WTC11 (cell line): ENCODE measurements around the gene RPTOR.

Experiments used
- ATF3 ChIP-seq: sonication (generic); formaldehyde crosslinking; conservative IDR thresholded peaks from 2 replicates; pipeline ENCODE4 v1.8.1; 2022; ENCODE audit warnings: mild to moderate bottlenecking, missing genetic modification reagents
- GRHL2 ChIP-seq: fragments of 250-450 bp; sonication (Bioruptor Pico); IDR thresholded peaks from 2 replicates; pipeline ENCODE4 v1.8.0; 2022; ENCODE audit warnings: mild to moderate bottlenecking, moderate library complexity; ENCODE audit not compliant: insufficient replicate concordance, severe bottlenecking
- MAX ChIP-seq: sonication (generic); formaldehyde crosslinking; IDR thresholded peaks from 2 replicates; pipeline ENCODE4 v1.8.0; 2022; ENCODE audit warnings: mild to moderate bottlenecking, missing genetic modification reagents
- SP1 ChIP-seq: sonication (generic); formaldehyde crosslinking; conservative IDR thresholded peaks from 2 replicates; pipeline ENCODE4 v1.8.1; 2022; ENCODE audit warnings: missing genetic modification reagents
- TF ChIP-seq, protein P1 (sequence below): fragments of 200-600 bp; IDR thresholded peaks from 2 replicates; pipeline ENCODE4 v1.8.0; 2022; ENCODE audit warnings: antibody characterized with exemption
- TF ChIP-seq, protein P2 (sequence below): sonication (generic); formaldehyde crosslinking; IDR thresholded peaks from 2 replicates; pipeline ENCODE4 v1.8.1; 2023; ENCODE audit warnings: mild to moderate bottlenecking, missing genetic modification reagents, moderate library complexity

- no peak for TF ChIP-seq SP1
- TF ChIP-seq, protein P1, sequence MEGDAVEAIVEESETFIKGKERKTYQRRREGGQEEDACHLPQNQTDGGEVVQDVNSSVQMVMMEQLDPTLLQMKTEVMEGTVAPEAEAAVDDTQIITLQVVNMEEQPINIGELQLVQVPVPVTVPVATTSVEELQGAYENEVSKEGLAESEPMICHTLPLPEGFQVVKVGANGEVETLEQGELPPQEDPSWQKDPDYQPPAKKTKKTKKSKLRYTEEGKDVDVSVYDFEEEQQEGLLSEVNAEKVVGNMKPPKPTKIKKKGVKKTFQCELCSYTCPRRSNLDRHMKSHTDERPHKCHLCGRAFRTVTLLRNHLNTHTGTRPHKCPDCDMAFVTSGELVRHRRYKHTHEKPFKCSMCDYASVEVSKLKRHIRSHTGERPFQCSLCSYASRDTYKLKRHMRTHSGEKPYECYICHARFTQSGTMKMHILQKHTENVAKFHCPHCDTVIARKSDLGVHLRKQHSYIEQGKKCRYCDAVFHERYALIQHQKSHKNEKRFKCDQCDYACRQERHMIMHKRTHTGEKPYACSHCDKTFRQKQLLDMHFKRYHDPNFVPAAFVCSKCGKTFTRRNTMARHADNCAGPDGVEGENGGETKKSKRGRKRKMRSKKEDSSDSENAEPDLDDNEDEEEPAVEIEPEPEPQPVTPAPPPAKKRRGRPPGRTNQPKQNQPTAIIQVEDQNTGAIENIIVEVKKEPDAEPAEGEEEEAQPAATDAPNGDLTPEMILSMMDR = no peak
- TF ChIP-seq, protein P2, sequence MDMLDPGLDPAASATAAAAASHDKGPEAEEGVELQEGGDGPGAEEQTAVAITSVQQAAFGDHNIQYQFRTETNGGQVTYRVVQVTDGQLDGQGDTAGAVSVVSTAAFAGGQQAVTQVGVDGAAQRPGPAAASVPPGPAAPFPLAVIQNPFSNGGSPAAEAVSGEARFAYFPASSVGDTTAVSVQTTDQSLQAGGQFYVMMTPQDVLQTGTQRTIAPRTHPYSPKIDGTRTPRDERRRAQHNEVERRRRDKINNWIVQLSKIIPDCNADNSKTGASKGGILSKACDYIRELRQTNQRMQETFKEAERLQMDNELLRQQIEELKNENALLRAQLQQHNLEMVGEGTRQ = no peak
- no peak for TF ChIP-seq ATF3
- no peak for TF ChIP-seq GRHL2 (CRISPR knock-in tag)
- TF ChIP-seq MAX (CRISPR knock-in tag) = no peak
These were observed 211.2 kb downstream of the RPTOR start for GRCh38 chr17:80755650-80756405.
